Neutrophil (primary cell): ENCODE measurements around the gene PTPA.

Source experiments
- H3K27ac ChIP-seq: fragments of 200-600 bp; sonication (generic); 2 replicates; pipeline ENCODE4 v1.5.1; 2016; ENCODE audit warnings: mild to moderate bottlenecking, moderate library complexity
- H3K27me3 ChIP-seq: fragments of 200-600 bp; sonication (generic); 2 replicates; pipeline ENCODE4 v1.6.0; 2016; ENCODE audit warnings: mild to moderate bottlenecking
- H3K36me3 ChIP-seq: fragments of 200-600 bp; sonication (generic); 2 replicates; pipeline ENCODE4 v1.5.1; 2017
- H3K4me1 ChIP-seq, 2 experiments: fragments of 200-600 bp in 1 of 2; sonication (generic) in 1 of 2; 1 replicate in 1 of 2; 2 replicates in 1 of 2; pipeline versions ENCODE4 v1.5.1 to v1.6.1; 2013 to 2016; ENCODE audit warnings: low read depth in 1 of 2, low read length in 1 of 2, mild to moderate bottlenecking in 1 of 2, moderate library complexity in 1 of 2; ENCODE audit not compliant: control insufficient read depth in 1 of 2, insufficient read depth in 1 of 2
- H3K4me3 ChIP-seq, 2 experiments: fragments of 200-600 bp in 1 of 2; sonication (generic) in 1 of 2; 1 replicate in 1 of 2; 2 replicates in 1 of 2; pipeline ENCODE4 v1.5.1; 2013 to 2016; ENCODE audit warnings: low read depth in 1 of 2, low read length in 1 of 2, mild to moderate bottlenecking in 1 of 2, moderate library complexity in 1 of 2
- H3K9me3 ChIP-seq: fragments of 200-600 bp; sonication (generic); 2 replicates; pipeline ENCODE4 v1.5.1; 2016
- CTCF ChIP-seq: fragments of 200-600 bp; sonication (generic); IDR thresholded peaks from 2 replicates; pipeline ENCODE4 v1.5.1; 2016; ENCODE audit warnings: antibody characterized with exemption

Gene PTPA

GRCh38 chr9:129102791-129103594 is 8.2 kb upstream of the PTPA start:
- Histone ChIP-seq H3K27me3 (no peaks in the 10 kb centered on the region), H3K4me3 (no peak overlapping the region)

GRCh38 chr9:129103595-129103965 is 7.6 kb upstream of the PTPA start:
- no peak overlapping the region for H3K4me3 ChIP-seq
- no peaks in the 10 kb centered on the region for H3K27me3 ChIP-seq
- H3K36me3 ChIP-seq, result peaks cover 5% of the 10 kb centered on the region
- no peak for TF ChIP-seq CTCF
- H3K9me3 ChIP-seq, result no peaks in the 10 kb centered on the region
- no peaks in the 10 kb centered on the region for H3K4me1 ChIP-seq
- no peak overlapping the region for H3K27ac ChIP-seq

More at GRCh38 chr9:129102791-129103594, 8.2 kb upstream of the PTPA start:
- peaks cover 10% of the 10 kb centered on the region for H3K36me3 ChIP-seq
- H3K27ac ChIP-seq, result no peak overlapping the region
- no peaks in the 10 kb centered on the region for H3K4me1 ChIP-seq
- no peaks in the 10 kb centered on the region for H3K9me3 ChIP-seq
- TF ChIP-seq CTCF, result no peak

- peaks cover 5% of the 10 kb centered on the region for H3K36me3 ChIP-seq
- H3K9me3 ChIP-seq, result no peaks in the 10 kb centered on the region
- no peak for TF ChIP-seq CTCF
- no peaks in the 10 kb centered on the region for H3K4me1 ChIP-seq
- H3K4me3 ChIP-seq, result no peak overlapping the region
- no peaks in the 10 kb centered on the region for H3K27me3 ChIP-seq
- no peak overlapping the region for H3K27ac ChIP-seq
These were observed 7.2 kb upstream of the PTPA start for GRCh38 chr9:129104051-129104450.

GRCh38 chr9:129105857-129106694 is 5.1 kb upstream of the PTPA start:
- H3K9me3 ChIP-seq, result no peaks in the 10 kb centered on the region
- H3K36me3 ChIP-seq, result peaks cover 5% of the 10 kb centered on the region
- TF ChIP-seq CTCF, result no peak
- no peak overlapping the region for H3K27ac ChIP-seq
- no peak overlapping the region for H3K4me3 ChIP-seq
- peaks cover 9% of the 10 kb centered on the region in 2 experiments for H3K4me1 ChIP-seq
- H3K27me3 ChIP-seq, result no peaks in the 10 kb centered on the region

- TF ChIP-seq CTCF, result no peak
- Histone ChIP-seq H3K36me3 (peaks cover 5% of the 10 kb centered on the region), H3K27me3 (no peaks in the 10 kb centered on the region), H3K9me3 (no peaks in the 10 kb centered on the region), H3K4me1 (peaks cover 20 to 21% of the 10 kb centered on the region in 2 experiments), H3K4me3 (no peak overlapping the region), H3K27ac (no peak overlapping the region)
These were observed 3.6 kb upstream of the PTPA start for GRCh38 chr9:129107651-129108050.
